ENCODE results near the gene LENG1. TPM values are rescaled to one million over a fixed set of nuclear protein-coding genes. Genes with fewer than 3 reads are reported as not detected.
"Not testable (repeated sequence)": the region's sequence is repeated elsewhere in the genome, so short reads cannot be mapped to it uniquely, and the experiment has no call there.

LENG1 gene
- total RNA-seq, 1 donor from 2014 or later: 7.2 TPM

DNA sequence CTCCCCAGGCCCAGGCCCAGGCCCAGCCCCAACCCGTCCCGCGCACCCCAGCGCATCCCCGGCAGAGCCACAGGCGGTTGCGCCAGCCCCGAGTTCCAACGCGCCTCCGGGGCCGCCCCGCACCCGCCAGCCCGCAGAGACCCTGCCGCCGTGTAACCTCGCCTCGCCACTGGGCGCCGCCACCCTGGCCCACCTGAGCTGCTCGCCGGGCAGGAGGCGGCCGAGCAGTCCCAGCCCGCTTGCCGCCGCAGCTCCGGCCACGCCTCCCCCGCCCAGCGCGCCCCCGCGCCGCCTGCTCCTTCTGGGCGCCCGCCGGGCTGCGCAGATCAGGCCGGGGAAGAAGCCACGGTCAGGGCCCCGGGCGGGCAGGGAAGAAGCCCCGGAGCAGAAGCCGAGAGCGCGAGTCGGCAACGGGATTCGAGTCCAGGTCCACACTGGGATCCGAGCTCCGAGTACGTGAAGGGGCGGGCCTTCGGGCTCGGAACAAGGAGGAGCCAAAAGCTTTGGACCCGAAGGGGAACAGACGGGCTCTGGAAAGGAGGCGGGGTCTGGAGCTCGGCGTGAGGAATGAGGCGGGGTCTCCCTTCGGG, 29.7 kb upstream of the LENG1 start, which contains the start of gene MBOAT7:
MBOAT7 (minus strand) TSS at position 436 of the 590 bp plus-strand sequence. CDS start 1,072 bp downstream, outside the sequence.
- H3K27me3 Mint-ChIP-seq: no peaks in the 10 kb centered on the region
- peak; percentile 88 for DNase-seq (ENCODE audit: low spot score, unreplicated experiment)
- H3K4me3 Mint-ChIP-seq (ENCODE audit: low read depth): peak within 1 kb of the TSS; percentile 88
- H3K36me3 Mint-ChIP-seq (ENCODE audit: insufficient read depth): peaks cover 10% of the 10 kb centered on the region
- peak within 1 kb of the TSS; percentile 99 for H3K27ac Mint-ChIP-seq
- H3K4me1 Mint-ChIP-seq (ENCODE audit: low read depth): peaks cover 17% of the 10 kb centered on the region
- no peaks in the 10 kb centered on the region for H3K9me3 Mint-ChIP-seq (ENCODE audit: low read depth)
- TF ChIP-seq, protein P1, sequence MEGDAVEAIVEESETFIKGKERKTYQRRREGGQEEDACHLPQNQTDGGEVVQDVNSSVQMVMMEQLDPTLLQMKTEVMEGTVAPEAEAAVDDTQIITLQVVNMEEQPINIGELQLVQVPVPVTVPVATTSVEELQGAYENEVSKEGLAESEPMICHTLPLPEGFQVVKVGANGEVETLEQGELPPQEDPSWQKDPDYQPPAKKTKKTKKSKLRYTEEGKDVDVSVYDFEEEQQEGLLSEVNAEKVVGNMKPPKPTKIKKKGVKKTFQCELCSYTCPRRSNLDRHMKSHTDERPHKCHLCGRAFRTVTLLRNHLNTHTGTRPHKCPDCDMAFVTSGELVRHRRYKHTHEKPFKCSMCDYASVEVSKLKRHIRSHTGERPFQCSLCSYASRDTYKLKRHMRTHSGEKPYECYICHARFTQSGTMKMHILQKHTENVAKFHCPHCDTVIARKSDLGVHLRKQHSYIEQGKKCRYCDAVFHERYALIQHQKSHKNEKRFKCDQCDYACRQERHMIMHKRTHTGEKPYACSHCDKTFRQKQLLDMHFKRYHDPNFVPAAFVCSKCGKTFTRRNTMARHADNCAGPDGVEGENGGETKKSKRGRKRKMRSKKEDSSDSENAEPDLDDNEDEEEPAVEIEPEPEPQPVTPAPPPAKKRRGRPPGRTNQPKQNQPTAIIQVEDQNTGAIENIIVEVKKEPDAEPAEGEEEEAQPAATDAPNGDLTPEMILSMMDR (IDR thresholded peaks at IDR 0.05; ENCODE audit: unreplicated experiment): peak; percentile 61

DNA sequence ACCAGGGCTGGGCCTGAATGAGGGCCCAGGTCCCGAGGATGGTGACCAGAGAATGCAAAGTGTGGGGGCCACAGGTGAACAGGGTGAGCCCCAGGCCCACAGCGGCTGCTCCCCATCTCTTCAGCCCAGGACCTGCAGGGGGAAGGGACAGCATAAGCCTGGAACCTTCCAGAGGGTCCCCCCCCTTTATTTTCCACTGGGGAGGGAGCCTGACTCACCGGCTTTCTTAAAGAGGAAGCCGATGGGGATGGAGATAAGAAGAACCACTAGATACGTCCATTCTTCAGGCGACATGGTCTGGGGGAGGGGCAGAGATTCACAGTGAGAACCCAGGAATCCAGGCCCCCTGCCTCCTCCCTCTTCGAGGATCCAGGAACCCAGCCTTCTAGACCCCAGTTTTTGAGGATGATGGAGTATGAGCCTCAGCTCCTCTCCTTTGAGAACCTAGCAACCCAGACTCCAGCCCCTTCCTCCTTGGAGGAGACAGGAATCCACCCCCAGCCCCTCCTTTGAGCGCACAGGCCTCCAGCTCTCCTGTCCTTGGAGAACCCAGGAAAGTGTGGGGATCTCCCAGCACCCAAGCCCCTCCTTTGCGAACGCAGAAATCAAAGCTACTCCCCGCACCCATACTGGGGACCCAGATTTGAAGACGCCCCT, 28.8 kb upstream of the LENG1 start:
- H3K9me3 Mint-ChIP-seq (ENCODE audit: low read depth): no peaks in the 10 kb centered on the region
- TF ChIP-seq, protein P1 (IDR thresholded peaks at IDR 0.05; ENCODE audit: unreplicated experiment): no peak
- H3K36me3 Mint-ChIP-seq (ENCODE audit: insufficient read depth): peaks cover 11% of the 10 kb centered on the region
- peak overlapping the region; percentile 94 for H3K27ac Mint-ChIP-seq
- DNase-seq (ENCODE audit: low spot score, unreplicated experiment): no peak
- peak overlapping the region; percentile 86 for H3K4me3 Mint-ChIP-seq (ENCODE audit: low read depth)
- peaks cover 17% of the 10 kb centered on the region for H3K4me1 Mint-ChIP-seq (ENCODE audit: low read depth)
- H3K27me3 Mint-ChIP-seq: no peaks in the 10 kb centered on the region

DNA sequence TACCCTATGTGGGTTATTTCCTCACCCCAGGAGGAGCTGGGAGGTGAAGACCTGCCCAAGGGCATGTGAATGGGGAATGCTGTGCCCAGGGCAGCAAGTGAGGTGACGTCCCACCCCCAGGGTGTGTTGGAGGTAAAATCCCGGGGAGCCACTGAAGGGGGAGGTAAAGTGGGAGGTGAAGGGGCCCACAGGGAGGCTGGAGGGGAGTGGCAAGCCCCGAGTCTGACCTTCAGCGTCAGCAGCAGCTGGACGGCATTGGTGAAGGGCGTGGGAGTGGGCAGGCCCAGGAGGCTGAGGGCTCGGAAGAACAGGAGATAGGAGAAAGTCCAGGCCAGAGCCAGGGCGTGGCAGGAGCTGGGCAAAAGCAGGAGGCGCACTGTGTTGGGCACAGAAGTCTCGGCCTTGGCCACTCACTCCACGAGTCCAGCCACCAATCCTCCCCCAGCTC, 27.4 kb upstream of the LENG1 start:
- Mint-ChIP-seq H3K4me3 (ENCODE audit: low read depth) (peak overlapping the region; percentile 86), H3K36me3 (ENCODE audit: insufficient read depth) (peaks cover 6% of the 10 kb centered on the region), H3K4me1 (ENCODE audit: low read depth) (peaks cover 10% of the 10 kb centered on the region), H3K27me3 (no peaks in the 10 kb centered on the region), H3K27ac (no peak overlapping the region), H3K9me3 (ENCODE audit: low read depth) (no peaks in the 10 kb centered on the region)
- TF ChIP-seq, protein P1 (IDR thresholded peaks at IDR 0.05; ENCODE audit: unreplicated experiment): no peak
- no peak for DNase-seq (ENCODE audit: low spot score, unreplicated experiment)

DNA sequence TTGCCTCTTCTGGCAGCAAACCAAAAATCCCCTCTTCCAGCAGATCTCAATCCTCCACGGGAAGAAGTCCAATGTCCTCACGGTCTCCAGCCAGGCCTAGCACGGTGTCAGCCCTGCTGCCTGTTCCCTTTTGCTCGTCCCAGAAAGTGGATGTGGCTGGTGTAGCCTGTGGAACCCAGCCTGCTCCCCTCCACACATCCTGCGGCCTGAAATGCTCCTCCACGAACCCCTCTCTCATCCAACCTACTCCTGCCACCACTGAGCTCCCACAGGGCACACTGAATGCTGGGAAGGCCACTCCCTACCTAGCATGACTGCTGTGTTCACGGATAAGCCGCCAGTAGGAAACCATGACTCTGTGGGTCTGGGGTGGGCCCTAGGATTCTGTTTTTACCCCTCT, 26.8 kb upstream of the LENG1 start:
- no peak overlapping the region for H3K27ac Mint-ChIP-seq
- H3K9me3 Mint-ChIP-seq (ENCODE audit: low read depth): no peaks in the 10 kb centered on the region
- DNase-seq (ENCODE audit: low spot score, unreplicated experiment): no peak
- peaks cover 5% of the 10 kb centered on the region for H3K4me1 Mint-ChIP-seq (ENCODE audit: low read depth)
- H3K4me3 Mint-ChIP-seq (ENCODE audit: low read depth): no peak overlapping the region
- peaks cover 6% of the 10 kb centered on the region for H3K36me3 Mint-ChIP-seq (ENCODE audit: insufficient read depth)
- TF ChIP-seq, protein P1 (IDR thresholded peaks at IDR 0.05; ENCODE audit: unreplicated experiment): no peak
- H3K27me3 Mint-ChIP-seq: no peaks in the 10 kb centered on the region

DNA sequence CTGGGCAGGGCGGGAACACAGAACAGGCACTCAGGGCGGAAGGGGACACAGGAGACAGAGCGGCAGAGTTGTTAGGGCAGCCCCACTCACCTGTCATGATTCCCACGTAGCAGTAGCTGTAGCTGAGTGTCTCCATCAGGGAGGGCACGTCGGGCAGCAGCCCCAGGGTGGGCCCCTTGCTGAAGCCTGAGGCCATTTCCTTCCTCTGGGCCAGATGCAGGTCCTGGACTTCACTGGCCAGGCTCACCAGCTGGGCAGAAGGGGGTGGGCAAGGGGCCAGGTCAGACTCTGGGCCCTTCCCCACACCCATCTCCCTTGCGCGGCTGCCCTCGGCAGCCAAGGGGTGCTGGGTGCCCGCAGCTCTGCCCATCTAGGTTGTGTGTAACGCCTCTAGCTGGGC, 23.9 kb upstream of the LENG1 start:
- Mint-ChIP-seq H3K4me3 (ENCODE audit: low read depth) (no peak overlapping the region), H3K36me3 (ENCODE audit: insufficient read depth) (peaks cover 12% of the 10 kb centered on the region), H3K4me1 (ENCODE audit: low read depth) (peaks cover 7% of the 10 kb centered on the region), H3K9me3 (ENCODE audit: low read depth) (no peaks in the 10 kb centered on the region), H3K27me3 (no peaks in the 10 kb centered on the region), H3K27ac (no peak overlapping the region)
- DNase-seq (ENCODE audit: low spot score, unreplicated experiment): no peak
- TF ChIP-seq, protein P1 (IDR thresholded peaks at IDR 0.05; ENCODE audit: unreplicated experiment): no peak

DNA sequence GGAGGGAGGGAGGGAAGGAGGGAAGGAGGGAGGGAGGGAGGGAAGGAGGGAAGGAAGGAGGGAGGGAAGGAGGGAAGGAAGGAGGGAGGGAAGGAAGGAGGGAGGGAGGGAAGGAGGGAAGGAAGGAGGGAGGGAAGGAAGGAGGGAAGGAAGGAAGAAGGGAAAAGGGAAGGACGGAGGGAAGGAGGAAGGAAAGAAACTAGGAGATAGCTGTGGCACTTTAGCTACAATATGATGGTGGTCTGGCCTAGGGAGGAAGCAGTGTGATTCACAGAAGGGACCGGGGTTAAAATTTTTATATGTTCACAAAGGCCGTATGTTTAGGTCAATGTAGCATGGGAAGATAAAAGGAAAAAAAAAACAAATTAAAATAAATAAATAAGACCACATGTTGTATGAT, 22.4 kb upstream of the LENG1 start:
- H3K4me3 Mint-ChIP-seq (ENCODE audit: low read depth): not testable (repeated sequence)

More for the DNA sequence above, 22.4 kb upstream of the LENG1 start:
- H3K27me3 Mint-ChIP-seq; H3K4me1 Mint-ChIP-seq (ENCODE audit: low read depth); H3K9me3 Mint-ChIP-seq (ENCODE audit: low read depth); DNase-seq (ENCODE audit: low spot score, unreplicated experiment); H3K27ac Mint-ChIP-seq: not testable (repeated sequence)
- H3K36me3 Mint-ChIP-seq (ENCODE audit: insufficient read depth): peaks cover 16% of the 10 kb centered on the region

Measured in progenitor cell of endocrine pancreas (in vitro differentiated cells).